ENCODE results near the gene MOBP.

DNA sequence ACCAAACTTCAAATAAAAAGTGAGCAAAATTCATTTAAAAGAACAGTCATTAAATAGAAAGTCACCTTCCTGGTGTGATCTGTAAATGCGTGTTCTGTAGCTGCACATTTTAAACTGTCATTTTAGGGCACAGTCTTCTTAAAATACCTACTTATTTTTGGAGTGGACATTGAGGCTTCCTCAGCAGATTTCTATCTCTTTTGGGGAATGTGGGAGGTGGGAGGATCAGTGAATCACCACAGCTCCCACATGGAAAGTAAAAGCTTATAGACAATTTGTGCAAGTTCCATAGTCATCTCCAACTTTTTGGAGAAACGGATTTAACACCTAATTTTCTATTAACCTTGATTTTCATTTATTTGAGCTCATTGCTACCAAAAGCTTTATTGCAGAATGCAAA, 21.0 kb upstream of the MOBP start:
- TF ChIP-seq TAF1 (IDR thresholded peaks at IDR 0.05; ENCODE audit: borderline replicate concordance, low read depth, low read length) (no peak), POLR2A (IDR thresholded peaks at IDR 0.05; ENCODE audit: low read depth, low read length) (no peak), POLR2AphosphoS5 (IDR thresholded peaks at IDR 0.05; ENCODE audit: low read depth, low read length) (no peak)

Measured in GM12892 (cell line).